CD14-positive monocyte (primary cell): ENCODE measurements around the gene CAMK1D. TPM values are rescaled to one million over a fixed set of nuclear protein-coding genes. Genes with fewer than 3 reads are reported as not detected.

ENCODE experiments used
- DNase-seq, 3 donors: peaks; one replicate each; pipeline ENCODE4 v3.0.0-alpha.2; 2011 to 2022
- H2AFZ ChIP-seq: 2 replicates; pipeline ENCODE4 v1.6.0; 2012; ENCODE audit warnings: mild to moderate bottlenecking, low read depth, low read length, inconsistent platforms; ENCODE audit not compliant: insufficient read depth, poor library complexity, severe bottlenecking
- H3K27ac ChIP-seq, 2 donors: 1 replicate in 1 of 2; 2 replicates in 1 of 2; pipeline ENCODE4 v1.5.1; 2012 to 2013; ENCODE audit warnings: low read length in 2 of 2, control low read depth in 1 of 2, inconsistent platforms in 1 of 2, low read depth in 1 of 2, mild to moderate bottlenecking in 1 of 2
- H3K27me3 ChIP-seq, 2 donors: one replicate each; pipeline versions ENCODE4 v1.6.0 to v1.6.1; 2011 to 2013; ENCODE audit warnings: low read length in 2 of 2; ENCODE audit not compliant: control insufficient read depth in 2 of 2, insufficient read depth in 2 of 2
- H3K36me3 ChIP-seq, 2 donors: replicated peaks in 1 of 2; 1 replicate in 1 of 2; 2 replicates in 1 of 2; pipeline versions ENCODE4 v1.5.1 to v1.6.1; 2012 to 2013; ENCODE audit warnings: low read length in 2 of 2, control low read depth in 1 of 2, inconsistent platforms in 1 of 2, mild to moderate bottlenecking in 1 of 2; ENCODE audit not compliant: insufficient read depth in 2 of 2, control insufficient read depth in 1 of 2
- H3K4me1 ChIP-seq, 2 donors: 1 replicate in 1 of 2; 2 replicates in 1 of 2; pipeline versions ENCODE4 v1.5.1 to v1.6.1; 2012 to 2013; ENCODE audit warnings: low read length in 2 of 2, control low read depth in 1 of 2, inconsistent platforms in 1 of 2, mild to moderate bottlenecking in 1 of 2, moderate library complexity in 1 of 2; ENCODE audit not compliant: insufficient read depth in 2 of 2, control insufficient read depth in 1 of 2
- H3K4me2 ChIP-seq: replicated peaks from 2 replicates; pipeline ENCODE3; 2012; ENCODE audit warnings: low read length, moderate library complexity, mild to moderate bottlenecking; ENCODE audit not compliant: poor library complexity, severe bottlenecking; ENCODE audit errors: extremely low read depth
- H3K4me3 ChIP-seq, 3 experiments: fragments of 200-600 bp in 1 of 3; sonication (generic) in 1 of 3; replicated peaks in 1 of 3; 1 replicate in 2 of 3; 2 replicates in 1 of 3; pipeline ENCODE4 v1.5.1; 2011 to 2013; ENCODE audit warnings: low read length in 3 of 3, mild to moderate bottlenecking in 3 of 3, control low read depth in 2 of 3, low read depth in 2 of 3, inconsistent platforms in 1 of 3, moderate library complexity in 1 of 3
- H3K79me2 ChIP-seq: 2 replicates; pipeline ENCODE4 v1.6.0; 2012; ENCODE audit warnings: mild to moderate bottlenecking, control low read depth, inconsistent platforms, low read length, moderate library complexity; ENCODE audit not compliant: insufficient read depth
- H3K9ac ChIP-seq: 2 replicates; pipeline ENCODE4 v1.6.0; 2017; ENCODE audit warnings: low read length, mild to moderate bottlenecking; ENCODE audit not compliant: insufficient read depth, poor library complexity, severe bottlenecking
- H3K9me3 ChIP-seq, 2 donors: replicated peaks in 1 of 2; 1 replicate in 1 of 2; 2 replicates in 1 of 2; pipeline versions ENCODE4 v1.5.1 to v1.6.1; 2012 to 2013; ENCODE audit warnings: low read length in 2 of 2, control low read depth in 1 of 2; ENCODE audit not compliant: control insufficient read depth in 1 of 2, insufficient read depth in 1 of 2
- H4K20me1 ChIP-seq: 2 replicates; pipeline ENCODE4 v1.6.0; 2012; ENCODE audit warnings: mild to moderate bottlenecking, low read length, control low read depth, moderate library complexity; ENCODE audit not compliant: insufficient read depth
- H3K27ac Mint-ChIP-seq, 7 donors: one replicate each; pipeline ENCODE4 v1.8.0; 2020; ENCODE audit warnings: mild to moderate bottlenecking in 7 of 7, mixed read lengths in 7 of 7, moderate library complexity in 6 of 7, inconsistent platforms in 2 of 7
- H3K27me3 Mint-ChIP-seq, 3 donors: one replicate each; pipeline ENCODE4 v1.8.0; 2021 to 2022; ENCODE audit warnings: low read depth in 3 of 3, mild to moderate bottlenecking in 3 of 3, mixed read lengths in 3 of 3, moderate library complexity in 3 of 3, inconsistent platforms in 1 of 3
- H3K36me3 Mint-ChIP-seq, 2 donors: one replicate each; pipeline ENCODE4 v1.8.0; 2020; ENCODE audit warnings: mixed read lengths in 2 of 2, inconsistent platforms in 1 of 2, mild to moderate bottlenecking in 1 of 2
- H3K4me1 Mint-ChIP-seq: one replicate; pipeline ENCODE4 v1.8.0; 2020; ENCODE audit warnings: mild to moderate bottlenecking, mixed read lengths
- H3K4me3 Mint-ChIP-seq, 2 donors: one replicate each; pipeline ENCODE4 v1.8.0; 2020; ENCODE audit warnings: mild to moderate bottlenecking in 2 of 2, mixed read lengths in 2 of 2, moderate library complexity in 1 of 2
- H3K9me3 Mint-ChIP-seq, 7 donors: one replicate each; pipeline ENCODE4 v1.8.0; 2020 to 2022; ENCODE audit warnings: mixed read lengths in 7 of 7, mild to moderate bottlenecking in 6 of 7, moderate library complexity in 6 of 7, inconsistent platforms in 2 of 7
- WGBS: methylation state at CpG from one replicate; pipeline ENCODE4 v1.1.5; 2013; ENCODE audit warnings: missing lambda C conversion rate; ENCODE audit not compliant: insufficient coverage; 5-methylcytosine and 5-hydroxymethylcytosine counted together
- intact Hi-C, 2 donors: fragments of 100-400 bp; cut with micrococcal nuclease; formaldehyde crosslinking; loops; one replicate each; pipeline versions ENCODE4 v1.15.0 to v1.15.1; 2023
- polyA plus RNA-seq, 3 donors: library from polyadenylated mRNA; depleted of rRNA in 1 of 3; unstranded in 2 of 3; stranded (reverse) in 1 of 3; fragments of 300-500 nt in 2 of 3; fragments of >200 nt in 1 of 3; fragmentation: Illumina TruSeq in 2 of 3; gene quantifications; 1 replicate in 2 of 3; 2 replicates in 1 of 3; pipeline ENCODE4 v1.2.3, GENCODE V29; 2012 to 2021
- TF ChIP-seq, protein P1 (sequence below): fragments of 200-600 bp; IDR thresholded peaks from one replicate; pipeline ENCODE4 v1.8.0; 2022; ENCODE audit warnings: antibody characterized with exemption, mild to moderate bottlenecking

The CAMK1D gene
- polyA plus RNA-seq, 3 donors = 6.7 to 11.8 (median 7.1) TPM

DNA sequence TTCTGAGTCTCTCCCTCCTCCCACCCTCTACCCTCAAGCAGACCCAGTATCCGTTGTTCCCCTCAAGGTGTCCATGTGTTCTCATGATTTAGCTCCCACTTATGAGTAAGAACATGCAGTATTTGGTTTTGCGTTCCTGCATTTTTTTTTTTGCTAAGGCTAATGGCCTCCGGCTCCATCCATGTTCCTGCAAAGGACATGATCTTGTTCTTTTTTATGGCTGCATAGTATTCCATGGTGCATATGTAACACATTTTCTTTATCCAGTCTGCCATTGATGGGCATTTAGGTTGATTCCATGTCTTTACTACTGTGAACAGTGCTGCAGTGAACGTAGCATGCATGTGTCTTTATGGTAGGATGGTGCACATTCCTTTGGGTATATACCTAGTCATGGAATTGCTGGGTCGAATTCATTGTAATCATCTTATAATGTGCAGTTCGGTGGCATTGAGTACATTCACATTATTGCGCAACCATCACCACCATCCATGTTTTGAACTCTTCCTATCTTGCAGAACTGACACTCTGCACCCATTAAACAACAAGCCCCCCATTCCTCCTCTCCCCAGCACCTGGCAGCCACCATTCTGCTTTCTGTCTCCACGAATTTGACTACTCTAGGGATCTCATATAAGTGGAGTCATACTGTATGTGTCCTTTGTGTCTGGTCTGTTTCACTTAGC is 125.5 kb downstream of the CAMK1D start:
- no peaks in the 10 kb centered on the region for H3K36me3 Mint-ChIP-seq
- intact Hi-C loops = no loop called here
- Histone ChIP-seq H4K20me1 (peaks cover 70% of the 10 kb centered on the region), H3K9ac (no peak overlapping the region), H3K4me1 (no peaks in the 10 kb centered on the region), H3K4me3 (no peak overlapping the region), H3K36me3 (no peaks in the 10 kb centered on the region), H2AFZ (no peak overlapping the region), H3K27ac (no peak overlapping the region), H3K4me2 (no peak overlapping the region), H3K27me3 (no peaks in the 10 kb centered on the region), H3K79me2 (no peaks in the 10 kb centered on the region), H3K9me3 (no peaks in the 10 kb centered on the region)
- H3K9me3 Mint-ChIP-seq = peaks cover 0 to 2% (median 1%) of the 10 kb centered on the region in 7 donors
- H3K27me3 Mint-ChIP-seq = peaks cover 1 to 8% (median 5%) of the 10 kb centered on the region in 3 donors
- DNase-seq = no peak
- 100% methylated on average over 1 of the region's 8 CpGs for WGBS
- no peaks in the 10 kb centered on the region for H3K4me1 Mint-ChIP-seq
- no peak overlapping the region for H3K4me3 Mint-ChIP-seq
- H3K27ac Mint-ChIP-seq = no peak overlapping the region
- TF ChIP-seq, protein P1, sequence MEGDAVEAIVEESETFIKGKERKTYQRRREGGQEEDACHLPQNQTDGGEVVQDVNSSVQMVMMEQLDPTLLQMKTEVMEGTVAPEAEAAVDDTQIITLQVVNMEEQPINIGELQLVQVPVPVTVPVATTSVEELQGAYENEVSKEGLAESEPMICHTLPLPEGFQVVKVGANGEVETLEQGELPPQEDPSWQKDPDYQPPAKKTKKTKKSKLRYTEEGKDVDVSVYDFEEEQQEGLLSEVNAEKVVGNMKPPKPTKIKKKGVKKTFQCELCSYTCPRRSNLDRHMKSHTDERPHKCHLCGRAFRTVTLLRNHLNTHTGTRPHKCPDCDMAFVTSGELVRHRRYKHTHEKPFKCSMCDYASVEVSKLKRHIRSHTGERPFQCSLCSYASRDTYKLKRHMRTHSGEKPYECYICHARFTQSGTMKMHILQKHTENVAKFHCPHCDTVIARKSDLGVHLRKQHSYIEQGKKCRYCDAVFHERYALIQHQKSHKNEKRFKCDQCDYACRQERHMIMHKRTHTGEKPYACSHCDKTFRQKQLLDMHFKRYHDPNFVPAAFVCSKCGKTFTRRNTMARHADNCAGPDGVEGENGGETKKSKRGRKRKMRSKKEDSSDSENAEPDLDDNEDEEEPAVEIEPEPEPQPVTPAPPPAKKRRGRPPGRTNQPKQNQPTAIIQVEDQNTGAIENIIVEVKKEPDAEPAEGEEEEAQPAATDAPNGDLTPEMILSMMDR = no peak

DNA sequence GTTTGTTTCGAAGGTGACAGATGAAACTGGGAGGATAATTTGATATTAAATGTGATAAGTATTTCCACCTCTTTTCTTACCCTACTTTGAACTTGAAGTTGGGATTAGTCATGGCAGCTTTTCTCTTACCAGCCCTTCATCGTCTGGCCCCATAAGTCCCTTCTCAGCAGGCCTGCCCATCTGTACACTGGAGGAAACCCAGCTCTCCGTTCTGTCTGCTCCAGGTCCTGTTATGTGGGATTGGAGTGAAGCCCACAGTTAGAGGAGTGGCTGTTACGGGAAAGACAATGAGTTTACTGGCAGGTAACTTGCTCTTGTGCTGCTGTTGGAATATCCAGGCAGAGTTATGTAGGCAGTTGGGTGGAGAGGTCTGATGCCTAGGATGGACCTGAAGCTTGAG is 127.3 kb downstream of the CAMK1D start:
- H3K27me3 ChIP-seq = no peaks in the 10 kb centered on the region
- H3K27ac ChIP-seq = no peak overlapping the region
- H3K9me3 ChIP-seq = no peaks in the 10 kb centered on the region
- peaks cover 1 to 8% (median 6%) of the 10 kb centered on the region in 3 donors for H3K27me3 Mint-ChIP-seq
- no peaks in the 10 kb centered on the region for H3K36me3 ChIP-seq
- no peak overlapping the region for H3K9ac ChIP-seq
- peaks cover under 1 to 8% (median 2%) of the 10 kb centered on the region in 7 donors for H3K9me3 Mint-ChIP-seq
- H3K4me3 ChIP-seq = no peak overlapping the region
- no peak overlapping the region for H3K4me2 ChIP-seq
- no peak for DNase-seq
- peaks cover under 1% of the 10 kb centered on the region for H3K4me1 Mint-ChIP-seq
- H3K4me1 ChIP-seq = no peaks in the 10 kb centered on the region
- 97% methylated on average over 3 of the region's 4 CpGs for WGBS
- peaks cover 0 to 3% of the 10 kb centered on the region in 2 donors for H3K36me3 Mint-ChIP-seq
- H3K27ac Mint-ChIP-seq = no peak overlapping the region
- TF ChIP-seq, protein P1 = no peak
- H2AFZ ChIP-seq = no peak overlapping the region
- no peaks in the 10 kb centered on the region for H3K79me2 ChIP-seq
- peaks cover 57% of the 10 kb centered on the region for H4K20me1 ChIP-seq
- intact Hi-C loops = no loop called here
- H3K4me3 Mint-ChIP-seq = no peak overlapping the region
